Uterus (tissue), 2 donors: ENCODE data around the gene MYH10.

ENCODE experiments used
- CTCF ChIP-seq, 4 experiments: fragments of 200-600 bp in 2 of 4; fragments of 450-650 bp in 2 of 4; sonication (generic) in 2 of 4; IDR thresholded peaks; one replicate each; pipeline ENCODE4 v1.5.1; 2016 to 2019; ENCODE audit warnings: antibody characterized with exemption in 4 of 4, mild to moderate bottlenecking in 2 of 4, moderate library complexity in 1 of 4
- POLR2A ChIP-seq, 2 donors: fragments of 450-650 bp; IDR thresholded peaks; one replicate each; pipeline ENCODE4 v1.6.1; 2016; ENCODE audit warnings: antibody characterized with exemption in 2 of 2, mild to moderate bottlenecking in 1 of 2, moderate library complexity in 1 of 2

- TF ChIP-seq POLR2A (IDR thresholded peaks at IDR 0.05), result no peak
- no peak for TF ChIP-seq CTCF (IDR thresholded peaks at IDR 0.05)
These were observed 20.0 kb downstream of the MYH10 start for GRCh38 chr17:8610558-8610957.
